SW 1271 (cell line): ENCODE results near the gene CCDC38.
"Not testable (repeated sequence)": the region's sequence is repeated elsewhere in the genome, so short reads cannot be mapped to it uniquely, and the experiment has no call there.

Experiments used
- DNase-seq, 2 experiments: peaks; one replicate each; lab custom pipeline; 2025; lab: John Stamatoyannopoulos, UW

CCDC38 gene

GRCh38 chr12:95882080-95882479, 60.3 kb downstream of the CCDC38 start:
- no peak for DNase-seq

DNA sequence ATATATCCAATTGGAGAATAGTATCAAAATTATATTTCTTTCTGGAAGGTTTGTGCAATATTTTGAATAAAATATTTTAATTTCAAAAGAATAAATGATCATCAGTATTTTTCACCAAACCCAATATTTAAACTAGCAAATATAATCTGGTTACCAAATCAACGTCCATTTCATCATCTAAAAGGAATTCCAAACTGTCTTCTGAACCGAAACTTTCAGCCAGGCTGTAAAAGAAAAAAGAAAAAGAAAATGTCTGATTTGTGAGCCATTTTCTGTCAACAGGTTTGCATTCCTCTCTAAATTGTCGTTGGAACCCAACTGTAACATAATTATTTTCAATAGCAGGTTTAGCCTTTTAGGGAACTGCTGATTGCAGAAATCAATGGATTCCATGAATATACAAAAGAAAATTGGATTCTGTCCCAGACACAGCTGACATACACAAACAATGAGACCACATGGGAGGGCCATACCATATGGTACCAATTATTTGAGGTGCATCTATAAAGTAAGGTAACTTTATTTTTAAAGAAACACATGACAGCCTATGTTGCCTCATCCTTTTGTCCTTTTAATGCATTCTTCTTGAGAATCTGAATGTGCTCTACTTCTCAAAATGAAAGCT, 61.0 kb downstream of the CCDC38 start:
- no peak for DNase-seq

DNA sequence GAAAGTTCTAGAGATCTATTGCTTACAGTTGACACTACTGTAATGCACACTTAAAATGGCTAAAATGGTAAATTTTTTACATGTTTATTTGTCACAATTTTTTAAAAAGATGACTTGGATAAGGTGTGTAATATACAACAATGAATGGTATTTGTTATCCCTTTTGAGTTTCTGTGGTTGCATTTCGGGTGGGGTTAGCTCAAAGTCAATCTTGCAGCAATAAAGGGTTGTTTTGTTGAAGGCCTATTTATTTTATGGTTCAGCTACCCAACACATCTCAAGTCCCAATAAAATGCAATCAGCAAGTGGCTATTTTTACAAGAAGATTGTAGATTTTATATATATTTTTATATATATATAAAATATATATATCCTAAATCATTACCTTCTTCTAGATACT, 61.5 kb downstream of the CCDC38 start:
- DNase-seq: no peak

DNA sequence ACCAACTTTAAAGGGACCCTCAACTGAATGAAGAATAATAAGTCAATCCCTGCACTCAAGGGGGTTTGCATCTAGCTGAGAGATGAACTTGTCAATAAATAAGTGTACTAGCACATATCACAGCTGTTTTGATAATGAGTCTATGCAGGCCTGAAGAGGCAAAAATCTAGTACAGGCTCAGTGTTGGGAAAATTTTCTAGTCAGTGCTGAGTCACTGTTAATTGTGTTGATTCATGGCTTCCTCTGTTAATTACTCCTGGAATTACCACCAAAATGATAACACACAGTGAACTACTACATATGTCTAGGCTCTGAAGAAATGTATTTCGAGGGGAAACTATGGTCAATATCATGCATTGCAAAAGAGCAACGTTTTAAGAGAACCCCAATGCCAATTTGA, 64.8 kb downstream of the CCDC38 start:
- no peak for DNase-seq

- no peak for DNase-seq
These were observed 68.0 kb downstream of the CCDC38 start for GRCh38 chr12:95874452-95874851.

DNA sequence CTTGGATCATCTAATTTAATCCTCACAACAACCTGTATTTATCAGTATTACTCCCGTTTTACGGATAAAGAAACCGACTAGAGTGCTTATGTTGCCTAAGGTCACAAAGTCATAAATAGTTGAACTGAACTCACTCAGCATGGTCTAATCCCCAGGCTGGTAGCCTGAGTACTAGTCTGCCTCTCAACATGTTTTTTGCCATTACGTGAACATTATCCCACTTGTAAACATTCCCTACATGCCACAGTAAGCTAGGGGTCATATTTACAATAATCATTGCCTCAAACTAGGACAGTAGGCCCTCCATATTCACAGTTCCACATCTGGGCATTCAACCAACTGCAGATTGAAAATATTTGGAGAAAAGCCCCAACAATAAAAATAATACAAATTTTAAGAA, 71.5 kb downstream of the CCDC38 start:
- DNase-seq: no peak

- no peak for DNase-seq
These were observed 79.1 kb downstream of the CCDC38 start for GRCh38 chr12:95863337-95863736.

DNA sequence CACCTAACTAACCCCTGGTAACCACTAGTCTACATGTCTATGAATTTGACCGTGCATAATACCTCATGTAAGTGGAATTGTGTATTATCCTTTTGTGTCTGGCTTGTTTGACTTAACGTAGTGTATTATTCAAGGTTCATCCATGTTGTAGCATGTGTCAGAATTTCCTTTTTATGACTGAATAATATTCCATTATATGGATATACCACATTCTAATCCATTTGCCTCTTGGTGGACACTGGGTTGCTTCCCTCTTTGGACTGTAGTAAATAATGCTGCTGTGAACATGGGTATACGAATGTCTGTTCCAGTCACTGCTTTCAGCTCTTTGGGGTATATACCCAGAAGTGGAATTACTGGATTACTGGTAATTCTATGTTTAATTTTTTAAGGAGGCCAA, 80.4 kb downstream of the CCDC38 start:
- no peak for DNase-seq

DNA sequence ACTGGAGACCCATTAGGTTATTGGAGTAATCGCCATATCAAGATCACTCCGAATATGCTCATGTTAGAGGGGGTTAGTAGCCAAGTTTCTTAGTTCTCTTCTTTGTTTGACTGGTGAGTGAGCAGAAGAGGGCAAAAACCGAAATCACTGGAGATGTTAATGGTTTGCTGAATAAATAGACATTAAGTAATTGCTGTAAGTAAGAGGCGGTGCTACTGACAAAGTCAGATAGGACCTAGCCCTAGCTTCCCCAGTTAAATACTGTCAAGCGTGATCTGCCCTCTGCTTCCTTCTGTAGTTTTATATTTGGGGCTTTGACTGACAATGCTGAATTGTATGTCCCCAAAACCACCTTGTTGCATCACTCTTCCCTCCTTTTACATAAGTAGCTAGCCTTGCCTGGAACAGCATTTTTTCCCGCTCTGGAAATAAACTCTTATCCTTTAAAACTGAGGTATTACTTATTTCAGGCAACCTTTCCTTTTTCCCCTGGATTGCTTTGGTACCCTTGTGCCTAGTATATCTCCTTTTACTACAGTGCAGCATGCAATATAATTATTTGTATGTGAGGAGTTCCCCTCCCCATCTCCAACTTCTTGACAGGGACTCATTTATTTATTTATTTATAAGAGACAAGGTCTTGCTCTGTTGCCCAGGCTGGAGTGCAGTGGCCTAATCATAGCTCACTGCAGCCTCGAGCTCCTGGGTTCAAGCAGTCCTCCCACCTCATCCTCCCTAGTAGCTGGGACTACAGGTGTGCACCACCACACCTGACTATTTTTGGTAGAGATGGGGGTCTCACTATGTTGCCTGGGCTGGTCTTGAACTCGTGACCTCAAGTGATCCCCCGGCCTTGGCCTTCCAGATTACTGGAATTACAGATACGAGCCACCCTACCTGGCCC, 82.2 kb downstream of the CCDC38 start:
- DNase-seq: no peak

GRCh38 chr12:95859344-95859816, 83.0 kb downstream of the CCDC38 start:
- peak in 1 of 2 experiments; percentile 39 for DNase-seq

GRCh38 chr12:95858451-95859343, 83.7 kb downstream of the CCDC38 start, which contains the start of gene SNRPF:
Gene SNRPF (plus strand): TSS chr12:95858952. CDS start chr12:95859074, 122 bp downstream.
- peak; percentile 83 to 96 for DNase-seq

GRCh38 chr12:95857799-95858198, 84.6 kb downstream of the CCDC38 start:
- DNase-seq: no peak

DNA sequence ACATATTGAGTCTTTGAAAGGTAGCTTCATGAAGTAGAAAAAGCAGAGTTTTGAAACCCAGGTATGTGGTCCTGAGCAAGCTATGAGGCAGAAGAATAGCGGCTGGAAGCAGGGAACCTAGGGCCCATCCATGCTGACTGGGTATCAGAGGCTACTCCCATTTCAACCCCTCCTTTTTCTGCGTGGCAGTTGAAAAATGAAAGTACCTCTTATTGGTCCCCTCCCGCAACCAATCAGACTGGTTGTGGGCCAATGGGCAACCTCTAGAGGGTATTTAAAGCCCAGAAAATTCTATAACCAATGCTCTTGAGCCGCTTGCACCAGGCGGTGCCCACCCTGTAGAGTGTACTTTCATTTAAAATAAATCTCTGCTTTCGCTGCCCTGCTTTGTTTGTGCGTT, 85.3 kb downstream of the CCDC38 start:
- DNase-seq: no peak

DNA sequence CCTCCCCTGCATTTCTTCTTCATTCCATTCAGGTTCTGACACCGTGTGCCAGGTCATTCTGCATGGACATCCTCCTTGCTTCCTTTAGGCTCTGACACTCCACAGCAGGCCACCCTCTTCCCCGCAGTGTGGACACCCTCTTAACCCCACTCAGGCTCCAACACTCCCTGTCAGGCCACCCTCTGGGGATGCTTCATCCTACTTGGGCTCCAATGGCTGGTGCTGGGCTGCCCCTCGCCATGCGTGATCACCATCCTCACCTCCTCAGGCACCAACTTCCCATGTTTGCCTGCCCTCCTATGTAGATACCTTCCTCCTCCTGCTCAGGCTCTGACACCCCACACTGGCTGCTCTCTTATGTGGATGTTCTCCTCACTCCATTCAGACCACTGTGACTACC, 90.3 kb downstream of the CCDC38 start:
- DNase-seq: no peak

- no peak for DNase-seq
These were observed 90.8 kb downstream of the CCDC38 start for GRCh38 chr12:95851606-95852005.

- peak in 1 of 2 experiments; percentile 57 for DNase-seq
These were observed 93.6 kb downstream of the CCDC38 start for GRCh38 chr12:95848575-95849388.

- not testable (repeated sequence) for DNase-seq
These were observed 100.0 kb downstream of the CCDC38 start for GRCh38 chr12:95842426-95842825.

- no peak for DNase-seq
These were observed 104.3 kb downstream of the CCDC38 start for GRCh38 chr12:95838125-95838524.

DNA sequence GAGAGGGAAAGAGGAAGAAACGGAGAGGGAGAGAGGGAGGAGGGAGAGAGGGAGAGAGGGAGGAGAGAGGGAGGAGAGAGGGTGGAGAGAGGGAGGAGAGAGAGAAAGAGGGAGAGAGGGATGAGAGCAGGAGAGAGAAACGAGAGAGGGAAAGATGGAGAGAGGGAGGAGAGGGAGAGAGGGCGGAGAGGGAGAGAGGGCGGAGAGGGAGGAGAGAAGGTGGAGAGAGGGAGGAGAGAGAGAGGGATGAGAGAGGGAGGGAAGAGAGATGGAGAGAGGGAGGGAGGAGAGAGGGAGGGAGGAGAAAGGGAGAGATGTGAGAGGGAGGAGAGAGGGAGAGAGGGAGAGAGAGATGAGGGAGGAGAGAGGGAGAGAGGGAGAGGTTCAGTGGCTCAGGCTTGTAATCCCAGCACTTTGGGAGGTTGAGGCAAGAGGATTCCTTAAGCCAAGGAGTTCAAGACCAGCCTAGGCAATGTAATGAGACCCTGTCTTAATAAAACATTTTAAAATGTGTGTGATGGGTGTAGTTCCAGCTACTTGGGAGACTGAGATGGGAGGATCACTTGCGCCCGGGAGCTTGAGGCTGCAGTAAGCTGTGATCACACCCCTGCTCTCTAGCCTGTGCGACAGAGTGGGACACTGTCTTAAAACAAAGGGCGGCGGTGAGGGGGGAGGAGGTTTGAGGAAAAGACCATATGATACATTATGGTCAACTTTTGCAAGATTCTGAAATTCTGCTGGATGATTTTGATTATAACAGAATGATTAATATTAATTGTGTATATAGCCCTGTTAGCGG, 105.0 kb downstream of the CCDC38 start:
- DNase-seq: no peak

DNA sequence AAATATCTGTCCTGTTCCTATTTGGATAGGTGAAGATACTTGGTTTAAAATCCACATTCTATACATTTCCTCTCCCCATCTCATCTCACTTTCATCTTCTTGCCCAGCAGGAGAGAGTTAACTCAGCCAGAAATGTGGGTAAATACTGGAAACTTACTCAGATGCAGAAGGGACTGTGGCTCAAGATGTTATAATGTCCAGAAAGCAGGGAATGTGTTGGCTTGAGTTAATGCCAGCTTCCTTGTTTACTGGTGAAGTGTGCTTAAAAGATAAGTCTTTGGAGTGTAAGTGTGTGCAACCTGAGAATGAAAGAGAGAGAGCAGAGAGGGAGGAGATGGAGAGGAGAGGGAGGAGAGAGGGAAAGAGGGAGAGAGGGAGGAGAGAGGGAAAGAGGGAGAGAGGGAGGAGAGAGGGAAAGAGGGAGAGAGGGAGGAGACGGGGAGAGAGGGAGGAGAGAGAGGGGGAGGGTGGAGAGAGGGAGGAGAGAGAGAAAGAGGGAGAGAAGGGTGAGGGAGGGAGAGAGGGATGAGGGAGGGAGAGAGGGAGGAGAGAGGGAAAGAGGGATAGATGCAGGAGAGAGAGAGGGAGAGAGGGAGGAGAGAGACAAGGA, 105.7 kb downstream of the CCDC38 start:
- DNase-seq: no peak
